ENCODE measurements around the gene PCDHB6.

DNA sequence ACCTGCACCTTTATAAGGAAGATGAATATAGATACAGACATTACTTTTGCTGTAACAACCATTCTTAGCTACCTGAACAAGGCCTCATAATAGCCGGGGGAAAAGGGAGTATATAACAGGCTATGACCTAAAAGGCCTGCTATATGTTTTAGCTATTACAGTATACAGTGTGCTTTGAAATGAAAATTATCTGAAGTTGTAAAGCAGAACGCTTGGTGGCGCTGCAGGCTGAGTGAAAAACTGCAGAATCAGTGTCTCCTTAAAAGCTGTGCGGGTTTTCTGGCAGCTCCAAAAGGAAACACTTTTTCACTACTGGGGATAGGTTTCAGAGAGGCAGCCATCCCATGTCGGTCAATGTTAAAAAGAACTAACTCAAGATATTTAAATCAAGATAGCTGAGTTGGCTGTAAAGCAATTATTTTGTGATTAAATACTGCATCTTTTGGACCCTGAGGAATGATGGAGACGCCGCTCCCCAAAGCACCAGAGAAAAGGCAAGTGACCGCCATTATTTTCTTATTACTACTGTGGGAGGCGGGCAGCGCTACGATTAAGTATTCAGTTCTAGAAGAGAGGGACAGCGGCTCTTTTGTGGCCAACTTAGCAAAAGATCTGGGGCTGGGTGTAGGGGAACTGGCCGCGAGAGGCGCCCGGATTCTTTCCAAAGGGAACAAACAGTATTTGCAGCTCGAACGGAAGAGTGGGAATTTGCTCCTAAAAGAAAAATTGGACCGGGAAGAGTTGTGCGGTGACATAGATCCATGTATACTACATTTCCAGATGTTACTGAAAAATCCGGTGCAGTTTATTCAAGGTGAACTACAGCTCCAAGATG, 5.9 kb downstream of the PCDHB6 start:
- no peak for TF ChIP-seq POLR2AphosphoS5 (IDR thresholded peaks at IDR 0.05; ENCODE audit: borderline replicate concordance, low read depth, low read length)
- no peak for TF ChIP-seq EZH2 (IDR thresholded peaks at IDR 0.05)
